ENCODE results near the gene LYPD5.

DNA sequence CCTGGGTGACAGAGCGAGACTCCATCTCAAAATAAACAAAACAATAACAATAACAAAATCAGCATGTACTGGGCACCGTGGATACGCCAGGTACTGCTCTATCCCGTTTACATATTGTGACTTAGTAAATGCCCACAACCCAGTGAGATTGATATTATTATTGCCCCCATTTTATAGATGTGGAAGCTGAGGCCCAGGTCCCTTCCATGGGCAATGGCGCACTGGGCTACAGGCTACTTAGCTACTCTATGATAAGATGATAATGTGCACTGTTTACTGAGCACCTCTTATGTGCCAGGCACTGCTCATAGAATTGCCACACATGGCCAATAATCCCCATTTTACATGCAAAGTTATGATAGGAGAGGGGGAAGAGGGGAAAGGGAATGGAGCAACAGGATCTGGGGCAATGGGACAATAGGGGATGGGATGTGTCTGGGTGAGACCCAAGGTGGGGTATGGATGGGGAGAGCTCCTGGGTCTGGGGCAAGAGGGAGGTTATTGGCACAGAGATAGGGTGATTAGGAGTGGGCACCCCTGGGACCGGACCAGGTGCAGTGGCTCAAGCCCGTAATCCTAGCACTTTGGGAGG is 26.9 kb downstream of the LYPD5 start:
- TF ChIP-seq EZH2 (IDR thresholded peaks at IDR 0.05; ENCODE audit: insufficient read depth, poor library complexity, severe bottlenecking) (no peak), EZH2phosphoT487 (IDR thresholded peaks at IDR 0.05; ENCODE audit: insufficient read depth, low read depth) (no peak)

Measured in GM23248 (cell line).